ENCODE results near the gene CALML4. TPM values are rescaled to one million over a fixed set of nuclear protein-coding genes. Genes with fewer than 3 reads are reported as not detected.

The CALML4 gene
- total RNA-seq, 3 donors from 2014 or later (not counting 1 experiment from before 2014, with no cell fraction given) = 2.1 to 3.9 (median 3.7) TPM

DNA sequence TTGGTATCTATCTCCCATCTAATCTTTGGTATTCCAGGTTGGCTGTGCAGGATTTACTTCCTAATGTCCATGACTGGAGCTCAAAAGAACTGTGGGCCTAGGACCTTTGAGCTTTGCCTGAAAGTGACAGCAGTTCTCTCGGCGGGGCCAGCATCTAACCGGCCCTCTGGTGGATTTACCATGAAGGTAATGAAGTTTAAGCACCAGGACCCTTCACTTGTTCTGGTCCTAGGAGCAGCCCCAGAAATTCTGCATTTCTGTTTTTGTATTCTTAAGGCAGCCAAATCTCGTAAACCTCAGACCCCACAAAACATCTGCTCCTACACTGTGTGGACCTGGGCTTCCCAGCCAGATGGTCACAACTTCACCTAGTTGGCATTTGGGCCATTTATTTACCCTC lies 13.0 kb downstream of the CALML4 start:
- Histone ChIP-seq H3K9me3 (ENCODE audit: control insufficient read depth, insufficient read depth, low read length) (no peaks in the 10 kb centered on the region), H3K36me3 (ENCODE audit: control insufficient read depth, insufficient read depth, low read length) (peaks cover 40% of the 10 kb centered on the region), H3K4me3 (ENCODE audit: low read length) (no peak overlapping the region), H3K4me1 (ENCODE audit: control insufficient read depth, insufficient read depth, low read length) (no peaks in the 10 kb centered on the region), H3K27me3 (ENCODE audit: control insufficient read depth, insufficient read depth, low read length) (no peaks in the 10 kb centered on the region), H3K27ac (ENCODE audit: low read length) (no peak overlapping the region)
- Mint-ChIP-seq H3K27me3 (ENCODE audit: low read depth in 2 of 2) (no peaks in the 10 kb centered on the region), H3K4me3 (no peak overlapping the region), H3K4me1 (peaks cover 0 to 8% of the 10 kb centered on the region in 2 donors), H3K36me3 (peaks cover 18% of the 10 kb centered on the region), H3K9me3 (no peaks in the 10 kb centered on the region), H3K27ac (peak overlapping the region; percentile 16 to 21)
- DNase-seq (no peak), ATAC-seq (no peak)
- TF ChIP-seq, protein P1, sequence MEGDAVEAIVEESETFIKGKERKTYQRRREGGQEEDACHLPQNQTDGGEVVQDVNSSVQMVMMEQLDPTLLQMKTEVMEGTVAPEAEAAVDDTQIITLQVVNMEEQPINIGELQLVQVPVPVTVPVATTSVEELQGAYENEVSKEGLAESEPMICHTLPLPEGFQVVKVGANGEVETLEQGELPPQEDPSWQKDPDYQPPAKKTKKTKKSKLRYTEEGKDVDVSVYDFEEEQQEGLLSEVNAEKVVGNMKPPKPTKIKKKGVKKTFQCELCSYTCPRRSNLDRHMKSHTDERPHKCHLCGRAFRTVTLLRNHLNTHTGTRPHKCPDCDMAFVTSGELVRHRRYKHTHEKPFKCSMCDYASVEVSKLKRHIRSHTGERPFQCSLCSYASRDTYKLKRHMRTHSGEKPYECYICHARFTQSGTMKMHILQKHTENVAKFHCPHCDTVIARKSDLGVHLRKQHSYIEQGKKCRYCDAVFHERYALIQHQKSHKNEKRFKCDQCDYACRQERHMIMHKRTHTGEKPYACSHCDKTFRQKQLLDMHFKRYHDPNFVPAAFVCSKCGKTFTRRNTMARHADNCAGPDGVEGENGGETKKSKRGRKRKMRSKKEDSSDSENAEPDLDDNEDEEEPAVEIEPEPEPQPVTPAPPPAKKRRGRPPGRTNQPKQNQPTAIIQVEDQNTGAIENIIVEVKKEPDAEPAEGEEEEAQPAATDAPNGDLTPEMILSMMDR (IDR thresholded peaks at IDR 0.05) = no peak
- 98% methylated on average over 4 of the region's 4 CpGs for WGBS (ENCODE audit: insufficient coverage)
- intact Hi-C loops (cut with micrococcal nuclease) = no loop called here

DNA sequence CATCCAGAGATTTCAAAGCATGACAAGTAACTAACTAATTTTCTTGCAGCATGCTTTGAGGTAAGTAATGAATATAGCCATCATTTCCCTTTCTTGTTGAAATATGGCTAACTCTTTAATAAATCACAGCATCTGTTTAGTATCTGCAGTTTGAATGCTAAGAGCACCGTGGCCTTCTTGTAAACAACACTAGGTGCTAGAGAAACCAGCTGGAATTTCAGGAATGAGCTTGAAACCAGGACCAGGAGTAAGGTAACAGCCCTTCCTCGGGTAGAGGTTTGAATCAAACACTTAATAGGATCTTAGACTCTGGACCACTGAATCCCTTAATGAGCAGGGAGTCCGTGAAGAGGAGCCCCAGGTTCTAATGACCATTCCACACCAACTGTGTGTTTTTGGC lies 13.6 kb downstream of the CALML4 start:
- Mint-ChIP-seq H3K4me1 (peaks cover 0 to 7% of the 10 kb centered on the region in 2 donors), H3K9me3 (no peaks in the 10 kb centered on the region), H3K27me3 (ENCODE audit: low read depth in 2 of 2) (no peaks in the 10 kb centered on the region), H3K36me3 (peaks cover 18% of the 10 kb centered on the region), H3K27ac (peak overlapping the region in 1 of 2 donors; percentile 21), H3K4me3 (no peak overlapping the region)
- 93% methylated on average over 3 of the region's 3 CpGs for WGBS (ENCODE audit: insufficient coverage)
- Histone ChIP-seq H3K36me3 (ENCODE audit: control insufficient read depth, insufficient read depth, low read length) (peaks cover 45% of the 10 kb centered on the region), H3K9me3 (ENCODE audit: control insufficient read depth, insufficient read depth, low read length) (no peaks in the 10 kb centered on the region), H3K4me3 (ENCODE audit: low read length) (no peak overlapping the region), H3K27ac (ENCODE audit: low read length) (no peak overlapping the region), H3K27me3 (ENCODE audit: control insufficient read depth, insufficient read depth, low read length) (no peaks in the 10 kb centered on the region), H3K4me1 (ENCODE audit: control insufficient read depth, insufficient read depth, low read length) (no peaks in the 10 kb centered on the region)
- intact Hi-C loops (cut with micrococcal nuclease) = no loop called here
- no peak for DNase-seq
- TF ChIP-seq, protein P1 (IDR thresholded peaks at IDR 0.05) = no peak
- ATAC-seq = no peak

DNA sequence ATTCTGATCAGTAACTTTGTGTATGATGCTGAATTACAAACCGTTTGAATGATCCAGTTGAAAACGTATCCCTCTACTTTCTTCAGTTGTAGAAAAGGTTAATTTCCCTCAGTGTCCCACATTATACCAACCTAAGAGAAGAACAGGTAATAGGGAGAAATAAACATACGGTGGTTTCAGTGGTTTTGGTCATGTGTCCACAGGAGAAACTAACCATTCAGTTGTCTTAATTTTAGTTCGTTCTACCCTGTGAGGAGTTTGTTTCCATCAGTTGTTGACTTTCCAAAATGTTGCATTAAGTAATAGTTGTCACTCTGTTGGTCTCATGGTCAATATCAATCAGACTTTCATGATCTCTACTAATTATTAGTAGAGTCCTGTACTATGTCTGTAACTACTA lies 15.1 kb downstream of the CALML4 start:
- Mint-ChIP-seq H3K9me3 (no peaks in the 10 kb centered on the region), H3K36me3 (peaks cover 18% of the 10 kb centered on the region), H3K4me3 (no peak overlapping the region), H3K27me3 (ENCODE audit: low read depth in 2 of 2) (no peaks in the 10 kb centered on the region), H3K4me1 (peaks cover 0 to 7% of the 10 kb centered on the region in 2 donors), H3K27ac (peak overlapping the region in 1 of 2 donors; percentile 21)
- no peak for DNase-seq
- TF ChIP-seq, protein P1 (IDR thresholded peaks at IDR 0.05) = no peak
- Histone ChIP-seq H3K27me3 (ENCODE audit: control insufficient read depth, insufficient read depth, low read length) (no peaks in the 10 kb centered on the region), H3K4me3 (ENCODE audit: low read length) (no peak overlapping the region), H3K9me3 (ENCODE audit: control insufficient read depth, insufficient read depth, low read length) (no peaks in the 10 kb centered on the region), H3K36me3 (ENCODE audit: control insufficient read depth, insufficient read depth, low read length) (peaks cover 57% of the 10 kb centered on the region), H3K4me1 (ENCODE audit: control insufficient read depth, insufficient read depth, low read length) (no peaks in the 10 kb centered on the region), H3K27ac (ENCODE audit: low read length) (no peak overlapping the region)
- intact Hi-C loops (cut with micrococcal nuclease) = no loop called here
- 48% methylated on average over 2 of the region's 4 CpGs for WGBS (ENCODE audit: insufficient coverage)
- no peak for ATAC-seq

DNA sequence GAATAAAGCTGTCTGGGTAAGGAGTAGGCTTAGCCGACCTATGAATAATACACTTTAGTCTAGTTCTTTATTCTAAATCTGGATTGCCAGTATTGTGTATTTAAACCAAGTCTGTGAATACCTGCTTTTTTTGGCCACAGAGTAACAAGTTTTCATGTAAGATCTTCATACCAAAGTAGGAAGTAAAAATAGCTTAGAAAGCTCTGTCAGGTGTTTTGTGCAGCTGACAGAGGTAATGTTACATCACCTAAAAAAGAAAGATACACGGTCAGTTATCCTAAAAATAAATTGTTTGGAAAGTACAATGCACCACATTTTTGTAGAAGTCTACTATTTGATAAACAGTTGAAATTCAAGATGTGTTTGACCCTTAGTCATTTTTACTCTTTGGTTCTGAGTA lies 16.5 kb downstream of the CALML4 start:
- DNase-seq (no peak), ATAC-seq (no peak)
- Histone ChIP-seq H3K27me3 (ENCODE audit: control insufficient read depth, insufficient read depth, low read length) (no peaks in the 10 kb centered on the region), H3K4me3 (ENCODE audit: low read length) (no peak overlapping the region), H3K27ac (ENCODE audit: low read length) (no peak overlapping the region), H3K9me3 (ENCODE audit: control insufficient read depth, insufficient read depth, low read length) (no peaks in the 10 kb centered on the region), H3K36me3 (ENCODE audit: control insufficient read depth, insufficient read depth, low read length) (peaks cover 66% of the 10 kb centered on the region), H3K4me1 (ENCODE audit: control insufficient read depth, insufficient read depth, low read length) (no peaks in the 10 kb centered on the region)
- Mint-ChIP-seq H3K27ac (no peak overlapping the region), H3K4me3 (no peak overlapping the region), H3K9me3 (no peaks in the 10 kb centered on the region), H3K36me3 (peaks cover 29% of the 10 kb centered on the region), H3K27me3 (ENCODE audit: low read depth in 2 of 2) (no peaks in the 10 kb centered on the region), H3K4me1 (peaks cover 0 to 7% of the 10 kb centered on the region in 2 donors)
- intact Hi-C loops (cut with micrococcal nuclease) = no loop called here
- TF ChIP-seq, protein P1 (IDR thresholded peaks at IDR 0.05) = no peak
- WGBS (ENCODE audit: insufficient coverage) = 100% methylated on average over 1 of the region's 2 CpGs
